D721Med (cell line): ENCODE data around the gene RB1.

ENCODE experiments used
- DNase-seq: peaks from one replicate; pipeline ENCODE4 v3.0.0; 2011; ENCODE audit warnings: low spot score; ENCODE audit not compliant: insufficient read length
- FAIRE-seq: peaks from 2 replicates; lab custom pipeline; 2011; peaks lifted over from hg19 to GRCh38; lab: Jason Lieb, UNC
- TF ChIP-seq, protein P1 (sequence below): IDR thresholded peaks from 2 replicates; pipeline ENCODE4 v1.5.1; 2012; ENCODE audit warnings: mild to moderate bottlenecking, control low read depth; ENCODE audit not compliant: insufficient read depth; ENCODE audit errors: missing control alignments

RB1 gene

DNA sequence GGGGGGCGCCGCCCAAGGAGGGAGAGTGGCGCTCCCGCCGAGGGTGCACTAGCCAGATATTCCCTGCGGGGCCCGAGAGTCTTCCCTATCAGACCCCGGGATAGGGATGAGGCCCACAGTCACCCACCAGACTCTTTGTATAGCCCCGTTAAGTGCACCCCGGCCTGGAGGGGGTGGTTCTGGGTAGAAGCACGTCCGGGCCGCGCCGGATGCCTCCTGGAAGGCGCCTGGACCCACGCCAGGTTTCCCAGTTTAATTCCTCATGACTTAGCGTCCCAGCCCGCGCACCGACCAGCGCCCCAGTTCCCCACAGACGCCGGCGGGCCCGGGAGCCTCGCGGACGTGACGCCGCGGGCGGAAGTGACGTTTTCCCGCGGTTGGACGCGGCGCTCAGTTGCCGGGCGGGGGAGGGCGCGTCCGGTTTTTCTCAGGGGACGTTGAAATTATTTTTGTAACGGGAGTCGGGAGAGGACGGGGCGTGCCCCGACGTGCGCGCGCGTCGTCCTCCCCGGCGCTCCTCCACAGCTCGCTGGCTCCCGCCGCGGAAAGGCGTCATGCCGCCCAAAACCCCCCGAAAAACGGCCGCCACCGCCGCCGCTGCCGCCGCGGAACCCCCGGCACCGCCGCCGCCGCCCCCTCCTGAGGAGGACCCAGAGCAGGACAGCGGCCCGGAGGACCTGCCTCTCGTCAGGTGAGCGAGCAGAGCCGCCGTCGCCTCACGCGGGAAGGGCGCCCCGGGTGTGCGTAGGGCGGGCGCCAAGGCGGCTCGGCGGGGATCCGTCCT lies at the start of gene RB1:
RB1 (plus strand) TSS at position 393 of the 784 bp plus-strand sequence; CDS start at position 555, 162 bp downstream.
- FAIRE-seq (no peak), DNase-seq (peak; percentile 41)
- TF ChIP-seq, protein P1, sequence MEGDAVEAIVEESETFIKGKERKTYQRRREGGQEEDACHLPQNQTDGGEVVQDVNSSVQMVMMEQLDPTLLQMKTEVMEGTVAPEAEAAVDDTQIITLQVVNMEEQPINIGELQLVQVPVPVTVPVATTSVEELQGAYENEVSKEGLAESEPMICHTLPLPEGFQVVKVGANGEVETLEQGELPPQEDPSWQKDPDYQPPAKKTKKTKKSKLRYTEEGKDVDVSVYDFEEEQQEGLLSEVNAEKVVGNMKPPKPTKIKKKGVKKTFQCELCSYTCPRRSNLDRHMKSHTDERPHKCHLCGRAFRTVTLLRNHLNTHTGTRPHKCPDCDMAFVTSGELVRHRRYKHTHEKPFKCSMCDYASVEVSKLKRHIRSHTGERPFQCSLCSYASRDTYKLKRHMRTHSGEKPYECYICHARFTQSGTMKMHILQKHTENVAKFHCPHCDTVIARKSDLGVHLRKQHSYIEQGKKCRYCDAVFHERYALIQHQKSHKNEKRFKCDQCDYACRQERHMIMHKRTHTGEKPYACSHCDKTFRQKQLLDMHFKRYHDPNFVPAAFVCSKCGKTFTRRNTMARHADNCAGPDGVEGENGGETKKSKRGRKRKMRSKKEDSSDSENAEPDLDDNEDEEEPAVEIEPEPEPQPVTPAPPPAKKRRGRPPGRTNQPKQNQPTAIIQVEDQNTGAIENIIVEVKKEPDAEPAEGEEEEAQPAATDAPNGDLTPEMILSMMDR, result no peak

DNA sequence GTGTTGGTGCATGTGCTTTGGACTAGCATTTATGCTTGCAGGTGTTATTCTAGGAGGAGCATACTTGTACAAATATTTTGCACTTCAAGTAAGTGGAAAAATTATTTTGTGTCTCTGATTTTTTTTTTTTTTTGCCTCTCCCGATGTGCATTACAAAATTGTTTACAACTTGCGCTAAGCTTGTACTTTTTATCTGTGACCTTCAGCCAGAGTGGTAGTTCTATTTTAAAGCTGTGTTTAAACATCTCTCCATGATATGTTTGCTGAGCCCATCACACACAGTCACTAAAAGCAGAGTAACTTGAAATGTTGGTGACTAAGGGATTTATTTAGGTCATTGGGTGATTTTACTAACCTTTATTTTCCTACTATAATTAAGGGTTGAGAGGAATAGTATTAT lies 49.7 kb upstream of the RB1 start:
- DNase-seq (no peak), FAIRE-seq (no peak)
- TF ChIP-seq, protein P1, result no peak

DNA sequence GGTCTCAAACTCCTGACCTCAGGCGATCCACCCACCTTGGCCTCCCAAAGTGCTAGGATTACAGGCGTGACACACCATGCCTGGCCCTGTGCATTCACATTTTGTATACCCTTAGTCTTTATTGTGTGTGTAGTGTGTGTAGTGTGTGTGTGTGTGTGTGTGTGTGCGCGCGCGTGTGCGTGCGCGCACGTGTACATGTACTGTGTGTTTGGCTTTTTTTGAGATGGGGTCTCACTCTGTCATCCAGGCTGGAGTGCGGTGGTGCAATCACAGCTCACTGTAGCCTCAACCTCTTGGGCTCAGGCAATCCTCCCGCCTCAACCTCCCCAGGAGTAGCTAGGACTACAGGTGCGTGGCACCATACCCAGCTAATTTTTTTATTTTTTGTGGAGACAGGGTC lies 48.5 kb upstream of the RB1 start:
- TF ChIP-seq, protein P1, result no peak
- DNase-seq (no peak), FAIRE-seq (no peak)

DNA sequence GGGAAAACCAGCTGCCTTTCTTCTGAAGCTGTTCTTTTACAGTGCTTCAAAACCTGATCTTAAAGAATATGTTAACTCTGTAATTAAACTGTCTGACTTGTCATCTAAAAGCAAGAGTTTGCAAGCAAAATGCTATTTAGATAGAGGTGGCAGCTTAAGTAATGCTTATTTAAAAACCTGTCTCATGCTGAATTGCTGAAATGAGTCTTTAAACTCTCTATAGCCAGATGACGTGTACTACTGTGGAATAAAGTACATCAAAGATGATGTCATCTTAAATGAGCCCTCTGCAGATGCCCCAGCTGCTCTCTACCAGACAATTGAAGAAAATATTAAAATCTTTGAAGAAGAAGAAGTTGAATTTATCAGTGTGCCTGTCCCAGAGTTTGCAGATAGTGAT lies 47.6 kb upstream of the RB1 start:
- FAIRE-seq (no peak), DNase-seq (no peak)
- TF ChIP-seq, protein P1, result no peak

DNA sequence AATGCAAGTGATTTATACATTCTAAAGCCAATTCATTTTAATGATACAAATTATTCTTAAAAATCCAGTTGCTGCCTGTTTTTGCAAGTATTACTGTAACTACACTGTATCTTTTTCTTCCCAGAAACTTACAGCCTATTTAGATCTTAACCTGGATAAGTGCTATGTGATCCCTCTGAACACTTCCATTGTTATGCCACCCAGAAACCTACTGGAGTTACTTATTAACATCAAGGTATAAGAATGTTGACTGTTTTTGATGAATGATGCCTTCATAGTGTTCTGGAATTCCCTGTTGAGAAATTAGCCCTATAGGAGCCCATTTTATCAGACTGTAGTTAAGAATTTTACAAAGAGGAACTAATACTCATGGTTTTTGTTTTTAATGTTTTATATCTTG lies 45.5 kb upstream of the RB1 start:
- FAIRE-seq, result no peak
- TF ChIP-seq, protein P1, result no peak
- no peak for DNase-seq

DNA sequence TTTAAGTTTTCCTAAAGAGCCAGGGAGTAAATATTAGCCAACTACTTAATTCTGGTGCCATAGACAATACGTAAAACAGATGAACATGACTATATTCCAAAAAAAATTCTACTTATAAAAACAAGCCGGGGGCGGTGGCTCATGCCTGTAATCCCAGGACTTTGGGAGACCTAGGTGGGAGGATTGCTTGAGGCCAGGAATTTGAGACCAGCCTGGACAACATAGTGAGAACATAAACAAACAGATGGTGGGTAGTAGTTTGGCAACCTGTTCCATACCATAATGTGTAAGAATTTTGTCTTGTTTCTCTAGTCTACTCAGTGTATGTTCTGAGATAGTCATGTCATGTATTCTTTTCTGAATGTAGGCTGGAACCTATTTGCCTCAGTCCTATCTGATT lies 45.1 kb upstream of the RB1 start:
- TF ChIP-seq, protein P1, result no peak
- DNase-seq, result no peak
- FAIRE-seq, result no peak

DNA sequence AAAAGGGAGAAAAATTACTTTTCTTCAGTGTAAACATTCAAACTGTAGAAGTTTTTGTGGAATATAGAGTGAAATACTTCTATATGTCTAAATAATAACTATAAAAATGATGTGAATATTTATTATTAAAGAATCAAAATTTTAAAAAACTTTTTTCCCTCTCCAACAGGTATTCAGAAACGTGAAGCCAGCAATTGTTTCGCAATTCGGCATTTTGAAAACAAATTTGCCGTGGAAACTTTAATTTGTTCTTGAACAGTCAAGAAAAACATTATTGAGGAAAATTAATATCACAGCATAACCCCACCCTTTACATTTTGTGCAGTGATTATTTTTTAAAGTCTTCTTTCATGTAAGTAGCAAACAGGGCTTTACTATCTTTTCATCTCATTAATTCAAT lies 42.6 kb upstream of the RB1 start:
- TF ChIP-seq, protein P1, result no peak
- DNase-seq (no peak), FAIRE-seq (no peak)
